GM20000 (cell line): ENCODE data around the gene MRFAP1.
A peak's percentile ranks its signal among the peaks of the same experiment; 100 is the strongest.

Source experiments
- DNase-seq: peaks from one replicate; pipeline ENCODE4 v3.0.0; 2012; ENCODE audit warnings: low spot score
- CTCF ChIP-seq: IDR thresholded peaks from 2 replicates; pipeline ENCODE4 v1.5.1; 2012; ENCODE audit warnings: mild to moderate bottlenecking, control low read depth; ENCODE audit errors: extremely low read depth, missing control alignments

MRFAP1 gene

GRCh38 chr4:6655924-6656323, 15.4 kb downstream of the MRFAP1 start:
- DNase-seq: no peak
- TF ChIP-seq CTCF: no peak

GRCh38 chr4:6657242-6658208, 17.0 kb downstream of the MRFAP1 start:
- no peak for TF ChIP-seq CTCF
- no peak for DNase-seq

GRCh38 chr4:6658209-6658595, 17.7 kb downstream of the MRFAP1 start:
- no peak for DNase-seq
- TF ChIP-seq CTCF: no peak

- peak; percentile 66 for DNase-seq
- TF ChIP-seq CTCF: no peak
Measured at GRCh38 chr4:6658597-6659075, 18.2 kb downstream of the MRFAP1 start.

- DNase-seq: no peak
- TF ChIP-seq CTCF: no peak
Measured at GRCh38 chr4:6659897-6660296, 19.4 kb downstream of the MRFAP1 start.

GRCh38 chr4:6660430-6660829, 19.9 kb downstream of the MRFAP1 start:
- TF ChIP-seq CTCF: no peak
- DNase-seq: no peak

GRCh38 chr4:6662591-6662990, 22.1 kb downstream of the MRFAP1 start:
- DNase-seq: no peak
- TF ChIP-seq CTCF: no peak
